HepG2 (cell line): ENCODE results near the gene RAD54L2. TPM values are rescaled to one million over a fixed set of nuclear protein-coding genes. Genes with fewer than 3 reads are reported as not detected.
A peak's percentile ranks its signal among the peaks of the same experiment; 100 is the strongest.

ENCODE experiments used
- BRCA1 ChIP-seq: sonication (generic); formaldehyde crosslinking; IDR thresholded peaks from 2 replicates; pipeline ENCODE4 v1.4.0; 2020; ENCODE audit warnings: missing genetic modification reagents
- EED ChIP-seq: sonication (generic); formaldehyde crosslinking; IDR thresholded peaks from 2 replicates; pipeline ENCODE4 v1.5.0; 2020; ENCODE audit warnings: mild to moderate bottlenecking, missing genetic modification reagents
- MEIS2 ChIP-seq: sonication (generic); formaldehyde crosslinking; IDR thresholded peaks from 2 replicates; pipeline ENCODE4 v1.9.0; 2021; ENCODE audit warnings: mild to moderate bottlenecking, missing genetic modification reagents
- MTF1 ChIP-seq: sonication (generic); formaldehyde crosslinking; IDR thresholded peaks from 2 replicates; pipeline ENCODE4 v1.5.0; 2020; ENCODE audit warnings: missing genetic modification reagents
- POLR2A ChIP-seq, 2 experiments: IDR thresholded peaks; 2 replicates each; pipeline ENCODE4 v1.6.1; 2011; ENCODE audit warnings: low read depth in 2 of 2, low read length in 2 of 2, mild to moderate bottlenecking in 1 of 2, moderate library complexity in 1 of 2; ENCODE audit not compliant: insufficient read depth in 1 of 2
- THYN1 ChIP-seq: sonication (generic); formaldehyde crosslinking; IDR thresholded peaks from 2 replicates; pipeline ENCODE4 v1.8.1; 2023; ENCODE audit warnings: low read depth, mild to moderate bottlenecking, moderate library complexity, missing genetic modification reagents, borderline replicate concordance
- ZBTB38 ChIP-seq: sonication (generic); formaldehyde crosslinking; IDR thresholded peaks from 2 replicates; pipeline ENCODE4 v1.5.1; 2020; ENCODE audit warnings: mild to moderate bottlenecking, missing genetic modification reagents
- ZNF256 ChIP-seq: sonication (generic); formaldehyde crosslinking; conservative IDR thresholded peaks from 2 replicates; pipeline ENCODE4 v1.4.0; 2020; ENCODE audit warnings: missing genetic modification reagents
- ZNF777 ChIP-seq: sonication (generic); formaldehyde crosslinking; IDR thresholded peaks from 2 replicates; pipeline ENCODE4 v1.4.0; 2020; ENCODE audit warnings: missing genetic modification reagents
- ZSCAN20 ChIP-seq: sonication (generic); formaldehyde crosslinking; IDR thresholded peaks from 2 replicates; pipeline ENCODE4 v1.4.0; 2020; ENCODE audit warnings: missing genetic modification reagents, mild to moderate bottlenecking, borderline replicate concordance
- polyA plus RNA-seq, 8 experiments: library from polyadenylated mRNA; depleted of rRNA in 3 of 8; stranded (reverse) in 7 of 8; unstranded in 1 of 8; fragments of >200 nt; fragmentation: Illumina TruSeq in 4 of 8; extraction: Trizol in 4 of 8; gene quantifications; 2 replicates each; pipeline versions ENCODE4 v1.2.1 to v1.2.3, GENCODE V29; 2011 to 2016; ENCODE audit warnings: low read depth in 4 of 8, missing spikeins in 1 of 8, mixed read lengths in 1 of 8; ENCODE audit not compliant: insufficient read depth in 1 of 8
- total RNA-seq, 5 experiments: library from RNA; depleted of rRNA; stranded (reverse); fragments of >200 nt; fragmentation: Illumina TruSeq; extraction: Trizol; gene quantifications; 2 replicates each; pipeline ENCODE4 v1.2.3, GENCODE V29; 2016; ENCODE audit warnings: low read depth in 1 of 5
- TF ChIP-seq, protein P1 (sequence below): sonication (generic); formaldehyde crosslinking; IDR thresholded peaks from 2 replicates; pipeline ENCODE4 v1.9.0; 2021; ENCODE audit warnings: missing genetic modification reagents, borderline replicate concordance
- TF ChIP-seq, protein P2 (sequence below): IDR thresholded peaks from 2 replicates; pipeline ENCODE4 v1.6.1; 2016; ENCODE audit warnings: mild to moderate bottlenecking
- TF ChIP-seq, protein P3 (sequence below): sonication (generic); formaldehyde crosslinking; IDR thresholded peaks from 2 replicates; pipeline ENCODE4 v1.4.0; 2020; ENCODE audit warnings: low read depth, mild to moderate bottlenecking, missing genetic modification reagents
- TF ChIP-seq, protein P4 (sequence below): sonication (generic); formaldehyde crosslinking; conservative IDR thresholded peaks from 2 replicates; pipeline ENCODE4 v1.8.1; 2023; ENCODE audit warnings: missing genetic modification reagents
- TF ChIP-seq, protein P5 (sequence below): sonication (generic); formaldehyde crosslinking; IDR thresholded peaks from 2 replicates; pipeline ENCODE4 v1.4.0; 2020; ENCODE audit warnings: missing genetic modification reagents, borderline replicate concordance
- TF ChIP-seq, protein P6 (sequence below): IDR thresholded peaks from 2 replicates; pipeline ENCODE4 v1.6.1; 2016; ENCODE audit warnings: low read depth, borderline replicate concordance

RAD54L2 gene
- total and polyA plus RNA-seq, 2 of the 13 experiments (the other 11 are each of a cell fraction or from before 2014, with no cell fraction given), result 5.5 to 14.8 TPM

DNA sequence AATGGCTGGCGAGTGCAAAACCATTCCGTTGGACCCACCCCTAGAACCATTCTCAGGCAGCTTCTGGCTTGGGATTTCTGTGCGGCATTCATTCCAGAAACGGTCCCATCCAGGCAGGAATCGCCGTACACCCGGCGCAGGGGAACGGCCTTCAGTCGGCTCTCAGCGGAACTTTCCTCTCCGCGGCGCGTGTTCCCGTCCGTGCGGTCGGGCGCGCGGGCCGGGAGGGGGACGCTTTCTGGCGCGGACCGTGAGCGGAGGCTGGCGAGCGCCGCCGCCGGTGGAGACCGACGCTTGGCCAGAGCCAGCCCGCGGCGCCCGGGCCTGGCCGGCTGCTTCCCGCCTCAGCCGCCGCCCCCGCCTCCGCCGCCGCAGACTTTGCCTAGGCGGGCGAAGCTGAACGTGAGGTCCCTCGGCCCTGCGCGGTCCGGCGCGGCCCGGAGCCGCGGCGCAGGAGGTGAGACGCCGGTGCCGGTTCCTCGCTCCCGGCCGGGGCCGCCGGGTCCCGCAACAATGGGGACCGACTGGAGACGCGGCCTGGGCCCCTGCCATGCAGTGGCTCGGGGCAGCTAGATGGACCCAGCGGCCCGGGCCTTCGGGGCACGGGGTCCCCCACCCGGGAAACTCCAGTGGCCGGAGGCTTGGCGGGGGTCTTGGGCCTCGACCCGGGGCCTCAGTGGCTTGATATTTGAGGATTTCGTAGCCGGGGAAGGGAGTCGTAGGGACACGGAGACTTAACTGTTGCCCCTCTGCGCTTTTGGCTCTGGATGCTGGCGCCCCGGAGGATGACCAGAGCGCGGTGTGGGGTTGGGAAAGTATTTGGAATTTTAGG lies at the start of gene RAD54L2 (continued):
- TF ChIP-seq, protein P1, sequence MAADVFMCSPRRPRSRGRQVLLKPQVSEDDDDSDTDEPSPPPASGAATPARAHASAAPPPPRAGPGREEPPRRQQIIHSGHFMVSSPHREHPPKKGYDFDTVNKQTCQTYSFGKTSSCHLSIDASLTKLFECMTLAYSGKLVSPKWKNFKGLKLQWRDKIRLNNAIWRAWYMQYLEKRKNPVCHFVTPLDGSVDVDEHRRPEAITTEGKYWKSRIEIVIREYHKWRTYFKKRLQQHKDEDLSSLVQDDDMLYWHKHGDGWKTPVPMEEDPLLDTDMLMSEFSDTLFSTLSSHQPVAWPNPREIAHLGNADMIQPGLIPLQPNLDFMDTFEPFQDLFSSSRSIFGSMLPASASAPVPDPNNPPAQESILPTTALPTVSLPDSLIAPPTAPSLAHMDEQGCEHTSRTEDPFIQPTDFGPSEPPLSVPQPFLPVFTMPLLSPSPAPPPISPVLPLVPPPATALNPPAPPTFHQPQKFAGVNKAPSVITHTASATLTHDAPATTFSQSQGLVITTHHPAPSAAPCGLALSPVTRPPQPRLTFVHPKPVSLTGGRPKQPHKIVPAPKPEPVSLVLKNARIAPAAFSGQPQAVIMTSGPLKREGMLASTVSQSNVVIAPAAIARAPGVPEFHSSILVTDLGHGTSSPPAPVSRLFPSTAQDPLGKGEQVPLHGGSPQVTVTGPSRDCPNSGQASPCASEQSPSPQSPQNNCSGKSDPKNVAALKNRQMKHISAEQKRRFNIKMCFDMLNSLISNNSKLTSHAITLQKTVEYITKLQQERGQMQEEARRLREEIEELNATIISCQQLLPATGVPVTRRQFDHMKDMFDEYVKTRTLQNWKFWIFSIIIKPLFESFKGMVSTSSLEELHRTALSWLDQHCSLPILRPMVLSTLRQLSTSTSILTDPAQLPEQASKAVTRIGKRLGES (CRISPR knock-in tag), result 0 out of 2 replicates have a peak, but pooled peaks have one; percentile 22
- TF ChIP-seq EED (CRISPR knock-in tag), result peak; percentile 82; the same call in 1 of the 2 replicates
- no peak for TF ChIP-seq ZNF256 (CRISPR knock-in tag)
- TF ChIP-seq BRCA1, result peak; percentile 89; the same call in 1 of the 2 replicates
- TF ChIP-seq MEIS2 (CRISPR knock-in tag), result peak; percentile 86; the same call in 1 of the 2 replicates
- TF ChIP-seq, protein P2, sequence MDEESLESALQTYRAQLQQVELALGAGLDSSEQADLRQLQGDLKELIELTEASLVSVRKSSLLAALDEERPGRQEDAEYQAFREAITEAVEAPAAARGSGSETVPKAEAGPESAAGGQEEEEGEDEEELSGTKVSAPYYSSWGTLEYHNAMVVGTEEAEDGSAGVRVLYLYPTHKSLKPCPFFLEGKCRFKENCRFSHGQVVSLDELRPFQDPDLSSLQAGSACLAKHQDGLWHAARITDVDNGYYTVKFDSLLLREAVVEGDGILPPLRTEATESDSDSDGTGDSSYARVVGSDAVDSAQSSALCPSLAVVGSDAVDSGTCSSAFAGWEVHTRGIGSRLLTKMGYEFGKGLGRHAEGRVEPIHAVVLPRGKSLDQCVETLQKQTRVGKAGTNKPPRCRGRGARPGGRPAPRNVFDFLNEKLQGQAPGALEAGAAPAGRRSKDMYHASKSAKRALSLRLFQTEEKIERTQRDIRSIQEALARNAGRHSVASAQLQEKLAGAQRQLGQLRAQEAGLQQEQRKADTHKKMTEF (CRISPR knock-in tag), result peak; percentile 86; the same call in 1 of the 2 replicates
- no peak; the same call in 1 of the 2 replicates for TF ChIP-seq MTF1
- TF ChIP-seq, protein P3, sequence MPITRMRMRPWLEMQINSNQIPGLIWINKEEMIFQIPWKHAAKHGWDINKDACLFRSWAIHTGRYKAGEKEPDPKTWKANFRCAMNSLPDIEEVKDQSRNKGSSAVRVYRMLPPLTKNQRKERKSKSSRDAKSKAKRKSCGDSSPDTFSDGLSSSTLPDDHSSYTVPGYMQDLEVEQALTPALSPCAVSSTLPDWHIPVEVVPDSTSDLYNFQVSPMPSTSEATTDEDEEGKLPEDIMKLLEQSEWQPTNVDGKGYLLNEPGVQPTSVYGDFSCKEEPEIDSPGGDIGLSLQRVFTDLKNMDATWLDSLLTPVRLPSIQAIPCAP, result no peak
- peak in 1 of 2 experiments; percentile 73; a peak in 3 of 4 replicates for TF ChIP-seq POLR2A (IDR thresholded peaks at IDR 0.05; ENCODE audit: insufficient read depth in 1 of 2, low read depth in 2 of 2, low read length in 2 of 2)
- TF ChIP-seq, protein P4, sequence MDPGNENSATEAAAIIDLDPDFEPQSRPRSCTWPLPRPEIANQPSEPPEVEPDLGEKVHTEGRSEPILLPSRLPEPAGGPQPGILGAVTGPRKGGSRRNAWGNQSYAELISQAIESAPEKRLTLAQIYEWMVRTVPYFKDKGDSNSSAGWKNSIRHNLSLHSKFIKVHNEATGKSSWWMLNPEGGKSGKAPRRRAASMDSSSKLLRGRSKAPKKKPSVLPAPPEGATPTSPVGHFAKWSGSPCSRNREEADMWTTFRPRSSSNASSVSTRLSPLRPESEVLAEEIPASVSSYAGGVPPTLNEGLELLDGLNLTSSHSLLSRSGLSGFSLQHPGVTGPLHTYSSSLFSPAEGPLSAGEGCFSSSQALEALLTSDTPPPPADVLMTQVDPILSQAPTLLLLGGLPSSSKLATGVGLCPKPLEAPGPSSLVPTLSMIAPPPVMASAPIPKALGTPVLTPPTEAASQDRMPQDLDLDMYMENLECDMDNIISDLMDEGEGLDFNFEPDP (CRISPR knock-in tag), result peak; percentile 42; the same call in 1 of the 2 replicates
- TF ChIP-seq, protein P5, sequence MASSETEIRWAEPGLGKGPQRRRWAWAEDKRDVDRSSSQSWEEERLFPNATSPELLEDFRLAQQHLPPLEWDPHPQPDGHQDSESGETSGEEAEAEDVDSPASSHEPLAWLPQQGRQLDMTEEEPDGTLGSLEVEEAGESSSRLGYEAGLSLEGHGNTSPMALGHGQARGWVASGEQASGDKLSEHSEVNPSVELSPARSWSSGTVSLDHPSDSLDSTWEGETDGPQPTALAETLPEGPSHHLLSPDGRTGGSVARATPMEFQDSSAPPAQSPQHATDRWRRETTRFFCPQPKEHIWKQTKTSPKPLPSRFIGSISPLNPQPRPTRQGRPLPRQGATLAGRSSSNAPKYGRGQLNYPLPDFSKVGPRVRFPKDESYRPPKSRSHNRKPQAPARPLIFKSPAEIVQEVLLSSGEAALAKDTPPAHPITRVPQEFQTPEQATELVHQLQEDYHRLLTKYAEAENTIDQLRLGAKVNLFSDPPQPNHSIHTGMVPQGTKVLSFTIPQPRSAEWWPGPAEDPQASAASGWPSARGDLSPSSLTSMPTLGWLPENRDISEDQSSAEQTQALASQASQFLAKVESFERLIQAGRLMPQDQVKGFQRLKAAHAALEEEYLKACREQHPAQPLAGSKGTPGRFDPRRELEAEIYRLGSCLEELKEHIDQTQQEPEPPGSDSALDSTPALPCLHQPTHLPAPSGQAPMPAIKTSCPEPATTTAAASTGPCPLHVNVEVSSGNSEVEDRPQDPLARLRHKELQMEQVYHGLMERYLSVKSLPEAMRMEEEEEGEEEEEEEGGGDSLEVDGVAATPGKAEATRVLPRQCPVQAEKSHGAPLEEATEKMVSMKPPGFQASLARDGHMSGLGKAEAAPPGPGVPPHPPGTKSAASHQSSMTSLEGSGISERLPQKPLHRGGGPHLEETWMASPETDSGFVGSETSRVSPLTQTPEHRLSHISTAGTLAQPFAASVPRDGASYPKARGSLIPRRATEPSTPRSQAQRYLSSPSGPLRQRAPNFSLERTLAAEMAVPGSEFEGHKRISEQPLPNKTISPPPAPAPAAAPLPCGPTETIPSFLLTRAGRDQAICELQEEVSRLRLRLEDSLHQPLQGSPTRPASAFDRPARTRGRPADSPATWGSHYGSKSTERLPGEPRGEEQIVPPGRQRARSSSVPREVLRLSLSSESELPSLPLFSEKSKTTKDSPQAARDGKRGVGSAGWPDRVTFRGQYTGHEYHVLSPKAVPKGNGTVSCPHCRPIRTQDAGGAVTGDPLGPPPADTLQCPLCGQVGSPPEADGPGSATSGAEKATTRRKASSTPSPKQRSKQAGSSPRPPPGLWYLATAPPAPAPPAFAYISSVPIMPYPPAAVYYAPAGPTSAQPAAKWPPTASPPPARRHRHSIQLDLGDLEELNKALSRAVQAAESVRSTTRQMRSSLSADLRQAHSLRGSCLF (CRISPR knock-in tag), result 0 out of 2 replicates have a peak, but pooled peaks have one; percentile 23
- TF ChIP-seq THYN1 (CRISPR knock-in tag), result no peak
- TF ChIP-seq, protein P6, sequence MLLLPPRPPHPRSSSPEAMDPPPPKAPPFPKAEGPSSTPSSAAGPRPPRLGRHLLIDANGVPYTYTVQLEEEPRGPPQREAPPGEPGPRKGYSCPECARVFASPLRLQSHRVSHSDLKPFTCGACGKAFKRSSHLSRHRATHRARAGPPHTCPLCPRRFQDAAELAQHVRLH (CRISPR knock-in tag), result peak; percentile 94; the same call in 1 of the 2 replicates
- TF ChIP-seq ZNF777 (CRISPR knock-in tag), result peak; percentile 76
- no peak for TF ChIP-seq ZSCAN20 (CRISPR knock-in tag)
- peak; percentile 93 for TF ChIP-seq ZBTB38 (CRISPR knock-in tag)
